ENCODE measurements around the gene FOSL1.
"Not testable (repeated sequence)": the region's sequence is repeated elsewhere in the genome, so short reads cannot be mapped to it uniquely, and the experiment has no call there.

The FOSL1 gene

DNA sequence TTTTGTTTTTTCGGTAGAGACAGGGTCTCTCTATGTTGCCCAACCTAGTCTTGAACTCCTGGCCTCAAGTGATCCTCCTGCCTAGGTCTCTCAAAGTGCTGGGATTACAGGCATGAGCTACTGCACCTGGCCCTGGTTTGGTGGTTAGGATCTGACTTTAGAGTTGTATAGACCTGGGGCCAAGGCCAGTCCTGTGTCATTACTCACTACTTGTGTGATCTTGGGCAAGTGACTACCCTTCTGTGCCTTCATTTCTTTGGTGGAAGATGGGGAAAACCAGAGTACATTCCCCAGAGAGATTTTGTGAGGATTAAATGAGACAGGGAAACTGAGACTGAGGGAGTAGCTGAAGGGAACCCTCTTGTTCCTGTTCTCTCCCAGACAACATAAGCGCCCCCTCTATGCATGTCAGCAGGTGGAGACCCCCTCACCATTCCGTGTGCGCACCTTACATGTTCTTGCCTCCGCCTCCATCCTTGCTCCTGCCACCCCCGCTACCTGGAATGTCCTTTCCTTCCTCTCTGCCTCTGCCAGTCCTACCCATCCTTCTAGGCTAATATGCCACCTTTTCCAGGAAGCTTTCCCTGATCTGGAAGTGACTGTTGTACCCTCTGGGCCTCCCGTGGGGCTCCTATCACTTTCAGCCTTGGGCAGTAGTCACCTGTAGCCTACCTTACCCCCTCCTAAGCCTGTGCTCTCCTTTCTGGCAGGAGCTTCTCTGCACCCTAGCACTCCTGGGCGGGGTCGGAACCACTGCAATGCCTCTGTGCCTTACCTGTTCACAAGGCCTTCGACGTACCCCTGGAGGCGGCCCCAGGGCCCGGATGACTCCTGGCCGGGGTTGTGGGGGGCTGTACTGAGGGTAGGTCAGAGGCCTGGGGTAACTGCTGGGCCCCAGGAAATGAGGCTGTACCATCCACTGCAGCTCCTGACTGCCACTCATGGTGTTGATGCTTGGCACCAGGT is 3.9 kb downstream of the FOSL1 start:
- Histone ChIP-seq H3K36me3 (ENCODE audit: control insufficient read depth, insufficient read depth, low read length) (no peaks in the 10 kb centered on the region), H3K27ac (no peak overlapping the region), H3K4me1 (no peaks in the 10 kb centered on the region), H3K4me3 (ENCODE audit: low read depth, low read length) (no peak overlapping the region), H3K9ac (no peak overlapping the region), H3K4me2 (ENCODE audit: low read length) (no peak overlapping the region), H3K9me3 (ENCODE audit: control insufficient read depth, low read length) (no peaks in the 10 kb centered on the region), H2AFZ (no peak overlapping the region), H3K27me3 (ENCODE audit: control insufficient read depth, insufficient read depth, low read length) (no peaks in the 10 kb centered on the region), H3K79me2 (no peaks in the 10 kb centered on the region)
- TF ChIP-seq, protein P1, sequence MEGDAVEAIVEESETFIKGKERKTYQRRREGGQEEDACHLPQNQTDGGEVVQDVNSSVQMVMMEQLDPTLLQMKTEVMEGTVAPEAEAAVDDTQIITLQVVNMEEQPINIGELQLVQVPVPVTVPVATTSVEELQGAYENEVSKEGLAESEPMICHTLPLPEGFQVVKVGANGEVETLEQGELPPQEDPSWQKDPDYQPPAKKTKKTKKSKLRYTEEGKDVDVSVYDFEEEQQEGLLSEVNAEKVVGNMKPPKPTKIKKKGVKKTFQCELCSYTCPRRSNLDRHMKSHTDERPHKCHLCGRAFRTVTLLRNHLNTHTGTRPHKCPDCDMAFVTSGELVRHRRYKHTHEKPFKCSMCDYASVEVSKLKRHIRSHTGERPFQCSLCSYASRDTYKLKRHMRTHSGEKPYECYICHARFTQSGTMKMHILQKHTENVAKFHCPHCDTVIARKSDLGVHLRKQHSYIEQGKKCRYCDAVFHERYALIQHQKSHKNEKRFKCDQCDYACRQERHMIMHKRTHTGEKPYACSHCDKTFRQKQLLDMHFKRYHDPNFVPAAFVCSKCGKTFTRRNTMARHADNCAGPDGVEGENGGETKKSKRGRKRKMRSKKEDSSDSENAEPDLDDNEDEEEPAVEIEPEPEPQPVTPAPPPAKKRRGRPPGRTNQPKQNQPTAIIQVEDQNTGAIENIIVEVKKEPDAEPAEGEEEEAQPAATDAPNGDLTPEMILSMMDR (IDR thresholded peaks at IDR 0.05), result no peak

DNA sequence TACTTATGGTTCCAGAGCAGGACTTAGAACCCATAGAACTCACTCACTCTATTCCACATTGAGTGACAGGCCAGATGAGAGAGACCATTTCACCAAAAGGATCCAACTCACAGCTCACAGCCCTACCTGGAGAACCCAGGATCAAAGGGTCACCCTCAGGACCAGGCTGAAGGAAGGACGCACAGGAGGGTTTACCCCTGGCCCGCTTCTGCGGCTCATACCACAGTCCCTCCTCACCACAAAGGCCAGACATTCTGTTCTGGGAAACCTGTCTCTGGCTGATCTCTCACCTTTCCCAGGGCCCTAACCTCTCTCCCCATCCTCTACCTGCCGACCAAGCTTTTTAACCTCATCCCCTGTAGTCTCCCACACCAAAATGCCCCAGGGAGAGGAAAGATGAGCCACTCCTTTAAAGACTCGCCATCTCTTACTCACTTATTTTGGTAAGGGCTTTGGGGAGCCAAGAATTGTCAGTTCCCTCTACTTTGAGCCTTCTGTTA is 4.7 kb downstream of the FOSL1 start:
- Histone ChIP-seq H3K9me3 (ENCODE audit: control insufficient read depth, low read length) (no peaks in the 10 kb centered on the region), H3K27me3 (ENCODE audit: control insufficient read depth, insufficient read depth, low read length) (no peaks in the 10 kb centered on the region), H2AFZ (no peak overlapping the region), H3K27ac (no peak overlapping the region), H3K4me2 (ENCODE audit: low read length) (no peak overlapping the region), H3K79me2 (no peaks in the 10 kb centered on the region), H3K4me1 (no peaks in the 10 kb centered on the region), H3K36me3 (ENCODE audit: control insufficient read depth, insufficient read depth, low read length) (no peaks in the 10 kb centered on the region), H3K4me3 (ENCODE audit: low read depth, low read length) (no peak overlapping the region), H3K9ac (no peak overlapping the region)
- TF ChIP-seq, protein P1 (IDR thresholded peaks at IDR 0.05), result no peak

DNA sequence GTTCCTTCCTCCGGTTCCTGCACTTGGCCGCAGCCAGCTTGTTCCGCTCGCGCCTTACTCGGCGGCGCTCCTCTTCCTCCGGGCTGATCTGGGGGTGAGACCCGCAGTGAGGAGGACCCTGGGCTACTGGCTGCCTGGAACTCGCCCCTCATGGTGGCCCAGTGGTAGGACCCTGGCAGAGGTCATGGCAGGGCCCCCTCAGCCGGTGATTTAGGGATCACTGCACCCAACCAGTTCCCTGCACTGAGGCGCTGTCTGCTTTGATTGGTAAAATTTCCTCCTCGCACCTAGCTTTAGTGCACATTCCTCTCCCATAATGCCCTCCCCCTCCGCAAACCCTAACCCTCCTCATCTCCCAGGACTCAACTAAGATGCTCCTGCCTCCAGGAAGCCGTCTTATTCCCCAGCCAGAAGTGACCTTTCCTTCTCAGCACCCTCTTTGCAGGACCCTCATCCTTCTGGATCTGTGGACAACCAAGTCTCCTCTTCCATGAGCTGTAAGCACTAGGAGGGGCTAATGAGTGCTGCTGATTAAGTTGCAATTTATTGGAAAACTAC is 6.1 kb downstream of the FOSL1 start:
- no peak overlapping the region for H2AFZ ChIP-seq
- H3K27ac ChIP-seq, result peak overlapping the region; percentile 75
- no peaks in the 10 kb centered on the region for H3K27me3 ChIP-seq (ENCODE audit: control insufficient read depth, insufficient read depth, low read length)
- TF ChIP-seq, protein P1 (IDR thresholded peaks at IDR 0.05), result no peak
- no peaks in the 10 kb centered on the region for H3K9me3 ChIP-seq (ENCODE audit: control insufficient read depth, low read length)
- H3K4me3 ChIP-seq (ENCODE audit: low read depth, low read length), result peak overlapping the region; percentile 5
- H3K79me2 ChIP-seq, result no peaks in the 10 kb centered on the region
- no peaks in the 10 kb centered on the region for H3K36me3 ChIP-seq (ENCODE audit: control insufficient read depth, insufficient read depth, low read length)
- H3K4me2 ChIP-seq (ENCODE audit: low read length), result no peak overlapping the region
- no peak overlapping the region for H3K9ac ChIP-seq
- peaks cover 3% of the 10 kb centered on the region for H3K4me1 ChIP-seq

DNA sequence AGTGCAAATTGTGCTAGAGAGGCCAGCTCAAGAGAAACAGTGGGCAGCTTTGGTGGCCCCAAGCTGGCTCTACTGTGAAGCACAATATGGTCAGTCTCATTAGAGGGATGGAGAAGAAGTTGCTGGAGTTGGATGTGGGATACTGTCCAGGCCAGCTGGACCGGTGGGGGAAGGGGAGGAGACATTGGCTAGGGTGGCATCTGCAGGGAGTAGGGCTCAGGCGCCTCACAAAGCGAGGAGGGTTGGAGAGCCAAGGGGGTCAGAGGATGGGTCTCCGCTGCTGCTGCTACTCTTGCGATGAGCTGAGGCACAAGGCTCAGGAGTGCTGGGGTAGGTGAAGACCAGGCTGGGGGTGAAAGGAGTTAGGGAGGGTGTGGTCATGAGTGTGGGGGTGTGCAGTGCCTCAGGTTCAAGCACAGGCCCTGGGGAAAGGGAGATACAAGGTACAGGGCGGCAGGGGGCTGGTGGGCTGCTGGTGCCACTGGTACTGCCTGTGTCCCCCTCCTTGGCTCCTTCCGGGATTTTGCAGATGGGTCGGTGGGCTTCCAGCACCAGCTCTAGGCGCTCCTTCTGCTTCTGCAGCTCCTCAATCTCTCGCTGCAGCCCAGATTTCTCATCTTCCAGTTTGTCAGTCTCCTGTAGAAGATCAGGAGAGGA is 7.4 kb downstream of the FOSL1 start:
- no peaks in the 10 kb centered on the region for H3K36me3 ChIP-seq (ENCODE audit: control insufficient read depth, insufficient read depth, low read length)
- H3K9ac ChIP-seq, result no peak overlapping the region
- no peaks in the 10 kb centered on the region for H3K79me2 ChIP-seq
- H3K4me1 ChIP-seq, result peaks cover 3% of the 10 kb centered on the region
- H3K27ac ChIP-seq, result no peak overlapping the region
- no peaks in the 10 kb centered on the region for H3K27me3 ChIP-seq (ENCODE audit: control insufficient read depth, insufficient read depth, low read length)
- no peak overlapping the region for H3K4me3 ChIP-seq (ENCODE audit: low read depth, low read length)
- TF ChIP-seq, protein P1 (IDR thresholded peaks at IDR 0.05), result no peak
- no peak overlapping the region for H3K4me2 ChIP-seq (ENCODE audit: low read length)
- no peak overlapping the region for H2AFZ ChIP-seq
- H3K9me3 ChIP-seq (ENCODE audit: control insufficient read depth, low read length), result no peaks in the 10 kb centered on the region

DNA sequence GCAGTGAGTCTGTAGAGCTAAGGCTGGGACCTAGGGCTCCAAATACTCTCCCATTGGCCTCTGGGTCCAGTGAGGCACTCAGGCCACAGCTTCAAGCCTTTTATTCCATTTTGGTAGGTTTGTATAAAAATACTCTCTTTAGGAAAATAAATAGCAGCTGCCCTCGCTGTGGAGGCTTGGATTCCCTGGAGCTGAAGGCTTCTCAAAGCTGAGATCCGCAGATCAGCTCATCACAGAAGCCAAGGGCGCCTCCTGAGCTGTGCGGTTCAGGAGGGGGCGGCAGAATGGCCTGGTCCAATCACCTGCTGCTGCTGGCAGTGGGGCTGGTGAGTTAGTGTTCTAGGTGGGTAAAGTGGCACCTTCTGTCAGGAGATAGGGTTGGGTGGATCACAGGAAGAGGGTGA is 8.0 kb downstream of the FOSL1 start:
- not testable (repeated sequence) for H3K9me3 ChIP-seq (ENCODE audit: control insufficient read depth, low read length); H3K27me3 ChIP-seq (ENCODE audit: control insufficient read depth, insufficient read depth, low read length); H3K79me2 ChIP-seq; H3K4me1 ChIP-seq; H2AFZ ChIP-seq; H3K36me3 ChIP-seq (ENCODE audit: control insufficient read depth, insufficient read depth, low read length); H3K9ac ChIP-seq; H3K4me3 ChIP-seq (ENCODE audit: low read depth, low read length)
- Histone ChIP-seq H3K4me2 (ENCODE audit: low read length) (peak overlapping the region; percentile 4), H3K27ac (peak overlapping the region; percentile 12)
